GM23338 (cell line): Measurements from ENCODE around the gene TCTN3. TPM values are rescaled to one million over a fixed set of nuclear protein-coding genes. Genes with fewer than 3 reads are reported as not detected.
"Not testable (repeated sequence)": the region's sequence is repeated elsewhere in the genome, so short reads cannot be mapped to it uniquely, and the experiment has no call there.

Experiments
- ATAC-seq: fragments of 200-7000 bp; cut with Tn5 transposase; 3 replicates; pipeline ENCODE4 v1.9.1; 2020
- DNase-seq: peaks from one replicate; pipeline ENCODE4 v3.0.0-alpha.2; 2015; ENCODE audit warnings: low spot score
- H2AFZ ChIP-seq: fragments of 200-600 bp; sonication (generic); 2 replicates; pipeline ENCODE4 v1.8.0; 2016; ENCODE audit warnings: antibody characterized with exemption, mild to moderate bottlenecking, moderate library complexity
- H3F3A ChIP-seq: fragments of 200-600 bp; sonication (generic); replicated peaks from 2 replicates; pipeline ENCODE4 v1.8.0; 2017; ENCODE audit warnings: antibody characterized with exemption, mixed run types, low read depth
- H3K27ac ChIP-seq: fragments of 200-600 bp; sonication (generic); 2 replicates; pipeline ENCODE4 v1.6.1; 2016; ENCODE audit warnings: low read depth
- H3K27me3 ChIP-seq: fragments of 200-600 bp; sonication (generic); 2 replicates; pipeline ENCODE4 v1.8.0; 2016; ENCODE audit warnings: mild to moderate bottlenecking, mixed run types, moderate library complexity; ENCODE audit not compliant: insufficient read depth
- H3K36me3 ChIP-seq: fragments of 200-600 bp; sonication (generic); 2 replicates; pipeline ENCODE4 v1.8.0; 2016; ENCODE audit warnings: mild to moderate bottlenecking; ENCODE audit not compliant: insufficient read depth
- H3K4me1 ChIP-seq: fragments of 200-600 bp; sonication (generic); 2 replicates; pipeline ENCODE4 v1.8.0; 2016; ENCODE audit warnings: mild to moderate bottlenecking, moderate library complexity; ENCODE audit not compliant: insufficient read depth
- H3K4me2 ChIP-seq: fragments of 200-600 bp; sonication (generic); 2 replicates; pipeline ENCODE4 v1.7.1; 2017; ENCODE audit warnings: mixed run types
- H3K4me3 ChIP-seq: fragments of 200-600 bp; sonication (generic); 2 replicates; pipeline ENCODE4 v1.6.1; 2016; ENCODE audit warnings: mixed run types
- H3K79me2 ChIP-seq: fragments of 200-600 bp; sonication (generic); replicated peaks from 2 replicates; pipeline ENCODE4 v1.8.0; 2017; ENCODE audit warnings: mild to moderate bottlenecking; ENCODE audit not compliant: insufficient read depth
- H3K9me2 ChIP-seq: fragments of 200-600 bp; sonication (generic); 2 replicates; pipeline ENCODE4 v1.8.0; 2017; ENCODE audit not compliant: insufficient read depth
- H4K20me1 ChIP-seq: fragments of 200-600 bp; sonication (generic); replicated peaks from 2 replicates; pipeline ENCODE4 v1.8.0; 2017; ENCODE audit warnings: mild to moderate bottlenecking; ENCODE audit not compliant: insufficient read depth
- H3K27ac Mint-ChIP-seq: 2 replicates; pipeline ENCODE4 v1.8.0; 2020; ENCODE audit warnings: inconsistent platforms, mild to moderate bottlenecking, moderate library complexity, mixed read lengths
- H3K27me3 Mint-ChIP-seq: 3 replicates; pipeline ENCODE4 v1.8.0; 2022; ENCODE audit warnings: low read depth, mild to moderate bottlenecking, moderate library complexity, mixed read lengths, inconsistent platforms; ENCODE audit not compliant: insufficient read depth, poor library complexity
- H3K36me3 Mint-ChIP-seq: 3 replicates; pipeline ENCODE4 v1.8.0; 2021; ENCODE audit warnings: low read depth, mild to moderate bottlenecking, inconsistent platforms, moderate library complexity, mixed read lengths
- H3K4me1 Mint-ChIP-seq: 3 replicates; pipeline ENCODE4 v1.8.0; 2020; ENCODE audit warnings: mild to moderate bottlenecking, inconsistent platforms, mixed read lengths
- H3K4me3 Mint-ChIP-seq: 3 replicates; pipeline ENCODE4 v1.8.0; 2021; ENCODE audit warnings: moderate library complexity, mild to moderate bottlenecking, inconsistent platforms, mixed read lengths
- H3K9me3 Mint-ChIP-seq: 3 replicates; pipeline ENCODE4 v1.8.0; 2020; ENCODE audit warnings: moderate library complexity, mild to moderate bottlenecking, inconsistent platforms, mixed read lengths
- CREB1 ChIP-seq: fragments of 250-450 bp; sonication (Bioruptor Pico); IDR thresholded peaks from 2 replicates; pipeline ENCODE4 v1.5.0; 2020; ENCODE audit warnings: low read depth, mild to moderate bottlenecking, moderate library complexity
- ETS1 ChIP-seq: IDR thresholded peaks from 2 replicates; pipeline ENCODE4 v1.6.1; 2016; ENCODE audit warnings: antibody characterized with exemption
- POLR2AphosphoS5 ChIP-seq: IDR thresholded peaks from 2 replicates; pipeline ENCODE4 v1.6.1; 2016; ENCODE audit warnings: antibody characterized with exemption, low read depth
- REST ChIP-seq: IDR thresholded peaks from one replicate; pipeline ENCODE4 v1.6.1; 2018; ENCODE audit warnings: antibody characterized with exemption; ENCODE audit not compliant: unreplicated experiment
- STAT1 ChIP-seq: IDR thresholded peaks from one replicate; pipeline ENCODE4 v1.6.1; 2016; ENCODE audit warnings: antibody characterized with exemption; ENCODE audit not compliant: unreplicated experiment
- polyA plus RNA-seq: library from polyadenylated mRNA; unstranded; fragments of >200 nt; fragmentation: Nextera tagmentation; extraction: Ambion mirVana; gene quantifications from 2 replicates; pipeline ENCODE4 v1.2.1, GENCODE V29; 2016
- total RNA-seq: library from RNA; depleted of rRNA; stranded (reverse); fragments of >200 nt; shearing (Covaris generic); gene quantifications from 2 replicates; pipeline ENCODE4 v1.2.3, GENCODE V29; 2014
- TF ChIP-seq, protein P1 (sequence below): fragments of 250-450 bp; sonication (Bioruptor Pico); IDR thresholded peaks from 2 replicates; pipeline ENCODE4 v1.5.0; 2020; ENCODE audit warnings: mild to moderate bottlenecking, moderate library complexity

TCTN3 gene
- total and polyA plus RNA-seq, 2 experiments from 2014 or later: 29.7 to 32.4 TPM

- TF ChIP-seq, protein P1, sequence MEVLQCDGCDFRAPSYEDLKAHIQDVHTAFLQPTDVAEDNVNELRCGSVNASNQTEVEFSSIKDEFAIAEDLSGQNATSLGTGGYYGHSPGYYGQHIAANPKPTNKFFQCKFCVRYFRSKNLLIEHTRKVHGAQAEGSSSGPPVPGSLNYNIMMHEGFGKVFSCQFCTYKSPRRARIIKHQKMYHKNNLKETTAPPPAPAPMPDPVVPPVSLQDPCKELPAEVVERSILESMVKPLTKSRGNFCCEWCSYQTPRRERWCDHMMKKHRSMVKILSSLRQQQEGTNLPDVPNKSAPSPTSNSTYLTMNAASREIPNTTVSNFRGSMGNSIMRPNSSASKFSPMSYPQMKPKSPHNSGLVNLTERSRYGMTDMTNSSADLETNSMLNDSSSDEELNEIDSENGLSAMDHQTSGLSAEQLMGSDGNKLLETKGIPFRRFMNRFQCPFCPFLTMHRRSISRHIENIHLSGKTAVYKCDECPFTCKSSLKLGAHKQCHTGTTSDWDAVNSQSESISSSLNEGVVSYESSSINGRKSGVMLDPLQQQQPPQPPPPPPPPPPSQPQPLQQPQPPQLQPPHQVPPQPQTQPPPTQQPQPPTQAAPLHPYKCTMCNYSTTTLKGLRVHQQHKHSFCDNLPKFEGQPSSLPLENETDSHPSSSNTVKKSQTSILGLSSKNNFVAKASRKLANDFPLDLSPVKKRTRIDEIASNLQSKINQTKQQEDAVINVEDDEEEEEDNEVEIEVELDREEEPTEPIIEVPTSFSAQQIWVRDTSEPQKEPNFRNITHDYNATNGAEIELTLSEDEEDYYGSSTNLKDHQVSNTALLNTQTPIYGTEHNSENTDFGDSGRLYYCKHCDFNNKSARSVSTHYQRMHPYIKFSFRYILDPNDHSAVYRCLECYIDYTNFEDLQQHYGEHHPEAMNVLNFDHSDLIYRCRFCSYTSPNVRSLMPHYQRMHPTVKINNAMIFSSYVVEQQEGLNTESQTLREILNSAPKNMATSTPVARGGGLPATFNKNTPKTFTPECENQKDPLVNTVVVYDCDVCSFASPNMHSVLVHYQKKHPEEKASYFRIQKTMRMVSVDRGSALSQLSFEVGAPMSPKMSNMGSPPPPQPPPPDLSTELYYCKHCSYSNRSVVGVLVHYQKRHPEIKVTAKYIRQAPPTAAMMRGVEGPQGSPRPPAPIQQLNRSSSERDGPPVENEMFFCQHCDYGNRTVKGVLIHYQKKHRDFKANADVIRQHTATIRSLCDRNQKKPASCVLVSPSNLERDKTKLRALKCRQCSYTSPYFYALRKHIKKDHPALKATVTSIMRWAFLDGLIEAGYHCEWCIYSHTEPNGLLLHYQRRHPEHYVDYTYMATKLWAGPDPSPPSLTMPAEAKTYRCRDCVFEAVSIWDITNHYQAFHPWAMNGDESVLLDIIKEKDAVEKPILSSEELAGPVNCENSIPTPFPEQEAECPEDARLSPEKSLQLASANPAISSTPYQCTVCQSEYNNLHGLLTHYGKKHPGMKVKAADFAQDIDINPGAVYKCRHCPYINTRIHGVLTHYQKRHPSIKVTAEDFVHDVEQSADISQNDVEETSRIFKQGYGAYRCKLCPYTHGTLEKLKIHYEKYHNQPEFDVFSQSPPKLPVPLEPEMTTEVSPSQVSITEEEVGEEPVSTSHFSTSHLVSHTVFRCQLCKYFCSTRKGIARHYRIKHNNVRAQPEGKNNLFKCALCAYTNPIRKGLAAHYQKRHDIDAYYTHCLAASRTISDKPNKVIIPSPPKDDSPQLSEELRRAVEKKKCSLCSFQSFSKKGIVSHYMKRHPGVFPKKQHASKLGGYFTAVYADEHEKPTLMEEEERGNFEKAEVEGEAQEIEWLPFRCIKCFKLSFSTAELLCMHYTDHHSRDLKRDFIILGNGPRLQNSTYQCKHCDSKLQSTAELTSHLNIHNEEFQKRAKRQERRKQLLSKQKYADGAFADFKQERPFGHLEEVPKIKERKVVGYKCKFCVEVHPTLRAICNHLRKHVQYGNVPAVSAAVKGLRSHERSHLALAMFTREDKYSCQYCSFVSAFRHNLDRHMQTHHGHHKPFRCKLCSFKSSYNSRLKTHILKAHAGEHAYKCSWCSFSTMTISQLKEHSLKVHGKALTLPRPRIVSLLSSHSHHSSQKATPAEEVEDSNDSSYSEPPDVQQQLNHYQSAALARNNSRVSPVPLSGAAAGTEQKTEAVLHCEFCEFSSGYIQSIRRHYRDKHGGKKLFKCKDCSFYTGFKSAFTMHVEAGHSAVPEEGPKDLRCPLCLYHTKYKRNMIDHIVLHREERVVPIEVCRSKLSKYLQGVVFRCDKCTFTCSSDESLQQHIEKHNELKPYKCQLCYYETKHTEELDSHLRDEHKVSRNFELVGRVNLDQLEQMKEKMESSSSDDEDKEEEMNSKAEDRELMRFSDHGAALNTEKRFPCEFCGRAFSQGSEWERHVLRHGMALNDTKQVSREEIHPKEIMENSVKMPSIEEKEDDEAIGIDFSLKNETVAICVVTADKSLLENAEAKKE (CRISPR knock-in tag): no peak
Measured at GRCh38 chr10:95674643-95675042, 19.1 kb downstream of the TCTN3 start (continued).

GRCh38 chr10:95672641-95673040 is 21.1 kb downstream of the TCTN3 start:
- H3K4me1 ChIP-seq, H3K27ac ChIP-seq, H3K27me3 Mint-ChIP-seq, H3K4me1 Mint-ChIP-seq, H2AFZ ChIP-seq, H4K20me1 ChIP-seq, H3K79me2 ChIP-seq, H3K4me3 ChIP-seq, H3K9me3 Mint-ChIP-seq, H3K4me2 ChIP-seq, H3K27me3 ChIP-seq, H3K9me2 ChIP-seq, H3K4me3 Mint-ChIP-seq, H3F3A ChIP-seq, H3K27ac Mint-ChIP-seq, DNase-seq, ATAC-seq: not testable (repeated sequence)
- peaks cover 13% of the 10 kb centered on the region; the same call in 2 of the 3 replicates for H3K36me3 Mint-ChIP-seq
- H3K36me3 ChIP-seq: peaks cover 18% of the 10 kb centered on the region

DNA sequence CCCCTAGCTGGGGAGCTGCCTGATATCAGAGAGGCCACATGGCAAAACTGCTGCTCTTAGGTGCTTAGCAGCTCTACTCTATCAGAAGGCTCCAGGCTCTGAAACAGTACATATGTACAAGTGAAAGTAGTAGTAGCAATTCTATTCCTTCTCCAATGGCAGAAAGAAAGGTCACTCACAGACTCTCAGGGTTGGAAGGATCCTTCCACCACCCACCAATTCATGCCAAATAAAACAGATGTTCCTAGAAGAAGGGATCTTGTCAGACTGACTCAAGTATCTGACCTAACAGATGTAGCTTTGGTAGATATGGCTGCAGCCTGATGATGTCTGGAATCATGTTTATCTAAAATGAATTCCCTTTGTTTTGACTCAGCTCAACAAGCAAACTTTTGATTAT is 29.2 kb downstream of the TCTN3 start:
- Mint-ChIP-seq H3K4me3 (no peak overlapping the region), H3K36me3 (no peaks in the 10 kb centered on the region), H3K9me3 (no peaks in the 10 kb centered on the region), H3K27me3 (no peaks in the 10 kb centered on the region), H3K27ac (no peak overlapping the region), H3K4me1 (no peaks in the 10 kb centered on the region)
- Histone ChIP-seq H3K4me2 (no peak overlapping the region), H3K27me3 (no peaks in the 10 kb centered on the region), H3K27ac (no peak overlapping the region), H3K9me2 (no peaks in the 10 kb centered on the region), H3F3A (no peaks in the 10 kb centered on the region), H3K79me2 (no peaks in the 10 kb centered on the region), H4K20me1 (0 out of 2 replicates have a peak, but pooled peaks cover 4% of the 10 kb centered on the region), H3K4me3 (no peak overlapping the region), H3K4me1 (no peaks in the 10 kb centered on the region), H3K36me3 (no peaks in the 10 kb centered on the region), H2AFZ (no peak overlapping the region)
- no peak for ATAC-seq
- no peak for DNase-seq
- TF ChIP-seq POLR2AphosphoS5 (no peak), ETS1 (no peak), REST (no peak), STAT1 (no peak), CREB1 (CRISPR knock-in tag) (no peak)
